ACHN (cell line): ENCODE results near the gene PCDHA11.
"Not testable (repeated sequence)": the region's sequence is repeated elsewhere in the genome, so short reads cannot be mapped to it uniquely, and the experiment has no call there.

Source experiments
- DNase-seq: peaks from one replicate; pipeline ENCODE4 v3.0.0-alpha.2; 2015
- in situ Hi-C: cut with HindIII; loops from 2 replicates; pipeline ENCODE4 v1.10.0; 2017; ENCODE audit warnings: low sequenced_read_pairs, low pct_ligation_motif_present, low pct_unique_long_range_greater_than_20kb

PCDHA11 gene

DNA sequence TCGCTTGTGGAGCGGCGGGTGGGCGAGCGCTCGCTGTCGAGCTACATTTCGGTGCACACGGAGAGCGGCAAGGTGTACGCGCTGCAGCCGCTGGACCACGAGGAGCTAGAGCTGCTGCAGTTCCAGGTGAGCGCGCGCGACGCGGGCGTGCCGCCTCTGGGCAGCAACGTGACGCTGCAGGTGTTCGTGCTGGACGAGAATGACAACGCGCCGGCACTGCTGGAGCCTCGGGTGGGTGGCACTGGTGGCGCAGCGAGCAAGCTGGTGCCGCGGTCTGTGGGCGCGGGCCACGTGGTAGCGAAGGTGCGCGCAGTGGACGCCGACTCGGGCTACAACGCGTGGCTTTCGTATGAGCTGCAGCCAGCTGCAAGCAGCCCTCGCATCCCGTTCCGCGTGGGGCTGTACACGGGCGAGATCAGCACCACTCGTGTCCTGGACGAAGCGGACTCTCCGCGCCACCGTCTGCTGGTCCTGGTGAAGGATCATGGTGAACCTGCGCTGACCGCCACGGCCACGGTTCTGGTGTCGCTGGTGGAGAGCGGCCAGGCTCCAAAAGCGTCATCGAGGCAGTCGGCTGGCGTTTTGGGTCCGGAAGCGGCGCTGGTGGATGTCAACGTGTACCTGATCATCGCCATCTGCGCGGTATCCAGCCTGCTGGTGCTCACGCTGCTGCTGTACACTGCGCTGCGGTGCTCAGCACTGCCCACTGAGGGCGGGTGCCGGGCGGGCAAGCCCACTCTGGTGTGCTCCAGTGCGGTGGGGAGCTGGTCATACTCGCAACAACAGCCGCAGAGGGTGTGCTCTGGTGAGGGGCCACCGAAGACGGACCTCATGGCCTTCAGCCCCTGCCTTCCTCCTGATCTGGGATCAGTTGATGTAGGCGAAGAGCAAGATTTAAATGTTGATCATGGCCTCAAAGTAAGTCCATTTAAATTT is 25.7 kb upstream of the PCDHA11 start:
- in situ Hi-C loops, result no loop called here
- DNase-seq, result no peak

DNA sequence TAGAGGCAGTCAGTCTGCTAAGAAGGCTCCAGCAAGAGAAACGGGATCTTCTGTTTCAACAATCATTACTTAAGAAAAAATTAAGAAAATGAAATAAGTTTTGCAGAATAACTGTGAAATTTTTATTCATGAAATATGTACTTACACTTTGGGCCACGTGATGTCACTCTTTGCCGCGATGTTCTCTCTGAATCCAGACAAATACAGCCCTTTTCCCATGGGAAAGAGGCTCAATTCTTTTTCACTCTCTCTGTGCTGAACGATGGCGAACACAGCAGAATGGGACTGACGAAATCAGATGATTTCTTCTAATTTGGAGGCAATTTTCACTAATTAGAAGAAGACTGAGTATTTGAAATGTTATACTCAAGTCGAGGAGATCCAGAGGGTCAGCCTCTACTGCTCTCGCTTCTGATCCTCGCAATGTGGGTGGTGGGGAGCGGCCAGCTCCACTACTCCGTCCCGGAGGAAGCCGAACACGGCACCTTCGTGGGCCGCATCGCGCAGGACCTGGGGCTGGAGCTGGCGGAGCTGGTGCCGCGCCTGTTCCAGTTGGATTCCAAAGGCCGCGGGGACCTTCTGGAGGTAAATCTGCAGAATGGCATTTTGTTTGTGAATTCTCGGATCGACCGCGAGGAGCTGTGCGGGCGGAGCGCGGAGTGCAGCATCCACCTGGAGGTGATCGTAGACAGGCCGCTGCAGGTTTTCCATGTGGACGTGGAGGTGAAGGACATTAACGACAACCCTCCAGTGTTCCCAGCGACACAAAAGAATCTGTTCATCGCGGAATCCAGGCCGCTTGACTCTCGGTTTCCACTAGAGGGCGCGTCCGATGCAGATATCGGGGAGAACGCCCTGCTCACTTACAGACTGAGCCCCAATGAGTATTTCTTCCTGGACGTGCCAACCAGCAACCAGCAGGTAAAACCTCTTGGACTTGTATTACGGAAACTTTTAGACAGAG is 20.3 kb upstream of the PCDHA11 start, which contains the start of gene PCDHA9:
Gene PCDHA9 (plus strand): TSS at position 244 of the 964 bp plus-strand sequence. CDS start 114 bp downstream, at position 358.
- DNase-seq, in situ Hi-C loops: not testable (repeated sequence)

DNA sequence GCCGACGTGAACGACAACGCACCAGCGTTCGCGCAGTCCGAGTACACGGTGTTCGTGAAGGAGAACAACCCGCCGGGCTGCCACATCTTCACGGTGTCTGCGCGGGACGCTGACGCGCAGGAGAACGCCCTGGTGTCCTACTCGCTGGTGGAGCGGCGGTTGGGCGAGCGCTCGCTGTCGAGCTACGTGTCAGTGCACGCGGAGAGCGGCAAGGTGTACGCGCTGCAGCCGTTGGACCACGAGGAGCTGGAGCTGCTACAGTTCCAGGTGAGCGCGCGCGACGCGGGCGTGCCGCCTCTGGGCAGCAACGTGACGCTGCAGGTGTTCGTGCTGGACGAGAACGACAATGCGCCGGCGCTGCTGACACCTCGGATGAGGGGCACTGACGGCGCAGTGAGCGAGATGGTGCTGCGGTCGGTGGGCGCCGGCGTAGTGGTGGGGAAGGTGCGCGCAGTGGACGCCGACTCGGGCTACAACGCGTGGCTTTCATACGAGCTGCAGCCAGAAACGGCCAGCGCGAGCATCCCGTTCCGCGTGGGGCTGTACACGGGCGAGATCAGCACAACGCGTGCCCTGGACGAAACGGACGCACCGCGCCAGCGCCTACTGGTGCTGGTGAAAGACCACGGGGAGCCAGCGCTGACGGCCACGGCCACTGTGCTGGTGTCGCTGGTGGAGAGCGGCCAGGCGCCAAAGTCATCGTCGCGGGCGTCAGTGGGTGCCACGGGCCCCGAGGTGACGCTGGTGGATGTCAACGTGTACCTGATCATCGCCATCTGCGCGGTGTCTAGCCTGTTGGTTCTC is 18.7 kb upstream of the PCDHA11 start:
- DNase-seq, in situ Hi-C loops: not testable (repeated sequence)

DNA sequence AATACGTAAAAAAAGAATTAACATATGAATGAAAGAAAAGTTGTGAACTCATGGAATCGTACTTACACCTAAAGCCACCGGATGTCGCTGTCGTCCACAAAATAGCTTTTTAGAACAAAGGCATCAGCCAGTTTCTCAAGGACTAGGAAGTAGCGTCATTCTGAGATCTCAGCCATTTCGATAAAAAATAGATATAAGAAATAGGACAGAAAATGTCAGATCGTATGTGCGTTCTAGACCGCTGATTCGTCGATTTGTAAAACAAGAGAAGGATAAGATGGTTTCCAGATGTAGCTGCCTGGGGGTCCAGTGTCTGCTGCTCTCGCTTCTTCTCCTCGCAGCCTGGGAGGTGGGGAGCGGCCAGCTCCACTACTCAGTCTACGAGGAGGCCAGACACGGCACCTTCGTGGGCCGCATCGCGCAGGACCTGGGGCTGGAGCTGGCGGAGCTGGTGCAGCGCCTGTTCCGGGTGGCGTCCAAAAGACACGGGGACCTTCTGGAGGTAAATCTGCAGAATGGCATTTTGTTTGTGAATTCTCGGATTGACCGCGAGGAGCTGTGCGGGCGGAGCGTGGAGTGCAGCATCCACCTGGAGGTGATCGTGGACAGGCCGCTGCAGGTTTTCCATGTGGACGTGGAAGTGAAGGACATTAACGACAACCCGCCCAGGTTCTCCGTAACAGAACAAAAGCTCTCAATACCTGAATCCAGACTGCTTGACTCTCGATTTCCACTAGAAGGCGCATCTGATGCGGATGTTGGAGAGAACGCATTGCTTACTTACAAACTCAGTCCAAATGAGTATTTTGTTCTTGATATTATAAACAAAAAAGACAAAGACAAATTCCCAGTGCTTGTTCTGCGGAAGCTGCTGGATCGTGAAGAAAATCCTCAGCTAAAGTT is 12.7 kb upstream of the PCDHA11 start, which contains the start of gene PCDHA10:
Gene PCDHA10 (plus strand): TSS at position 126 of the 903 bp plus-strand sequence. CDS start 152 bp downstream, at position 278.
- no peak for DNase-seq
- in situ Hi-C loops, result no loop called here

DNA sequence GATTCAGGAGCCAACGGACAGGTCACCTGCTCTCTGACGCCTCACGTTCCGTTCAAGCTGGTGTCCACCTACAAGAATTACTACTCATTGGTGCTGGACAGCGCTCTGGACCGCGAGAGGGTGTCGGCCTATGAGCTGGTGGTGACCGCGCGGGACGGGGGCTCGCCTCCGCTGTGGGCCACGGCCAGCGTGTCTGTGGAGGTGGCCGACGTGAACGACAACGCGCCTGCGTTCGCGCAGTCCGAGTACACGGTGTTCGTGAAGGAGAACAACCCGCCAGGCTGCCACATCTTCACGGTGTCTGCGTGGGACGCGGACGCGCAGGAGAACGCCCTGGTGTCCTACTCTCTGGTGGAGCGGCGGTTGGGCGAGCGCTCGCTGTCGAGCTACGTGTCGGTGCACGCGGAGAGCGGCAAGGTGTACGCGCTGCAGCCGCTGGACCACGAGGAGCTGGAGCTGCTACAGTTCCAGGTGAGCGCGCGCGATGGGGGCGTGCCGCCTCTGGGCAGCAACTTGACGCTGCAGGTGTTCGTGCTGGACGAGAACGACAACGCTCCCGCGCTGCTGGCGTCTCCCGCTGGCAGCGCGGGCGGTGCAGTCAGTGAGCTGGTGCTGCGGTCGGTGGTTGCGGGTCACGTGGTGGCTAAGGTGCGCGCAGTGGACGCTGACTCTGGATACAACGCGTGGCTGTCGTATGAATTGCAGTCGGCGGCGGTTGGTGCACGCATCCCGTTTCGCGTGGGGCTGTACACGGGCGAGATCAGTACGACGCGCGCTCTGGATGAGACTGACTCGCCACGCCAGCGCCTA is 11.4 kb upstream of the PCDHA11 start:
- in situ Hi-C loops, result no loop called here
- DNase-seq, result no peak

DNA sequence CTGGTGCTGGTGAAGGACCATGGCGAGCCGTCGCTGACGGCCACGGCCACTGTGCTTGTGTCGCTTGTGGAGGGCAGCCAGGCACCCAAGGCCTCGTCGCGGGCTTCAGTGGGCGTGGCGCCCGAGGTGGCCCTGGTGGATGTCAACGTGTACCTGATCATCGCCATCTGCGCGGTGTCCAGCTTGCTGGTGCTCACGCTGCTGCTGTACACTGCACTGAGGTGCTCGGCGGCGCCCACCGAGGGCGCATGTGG is 10.8 kb upstream of the PCDHA11 start:
- in situ Hi-C loops, result no loop called here
- DNase-seq, result no peak

DNA sequence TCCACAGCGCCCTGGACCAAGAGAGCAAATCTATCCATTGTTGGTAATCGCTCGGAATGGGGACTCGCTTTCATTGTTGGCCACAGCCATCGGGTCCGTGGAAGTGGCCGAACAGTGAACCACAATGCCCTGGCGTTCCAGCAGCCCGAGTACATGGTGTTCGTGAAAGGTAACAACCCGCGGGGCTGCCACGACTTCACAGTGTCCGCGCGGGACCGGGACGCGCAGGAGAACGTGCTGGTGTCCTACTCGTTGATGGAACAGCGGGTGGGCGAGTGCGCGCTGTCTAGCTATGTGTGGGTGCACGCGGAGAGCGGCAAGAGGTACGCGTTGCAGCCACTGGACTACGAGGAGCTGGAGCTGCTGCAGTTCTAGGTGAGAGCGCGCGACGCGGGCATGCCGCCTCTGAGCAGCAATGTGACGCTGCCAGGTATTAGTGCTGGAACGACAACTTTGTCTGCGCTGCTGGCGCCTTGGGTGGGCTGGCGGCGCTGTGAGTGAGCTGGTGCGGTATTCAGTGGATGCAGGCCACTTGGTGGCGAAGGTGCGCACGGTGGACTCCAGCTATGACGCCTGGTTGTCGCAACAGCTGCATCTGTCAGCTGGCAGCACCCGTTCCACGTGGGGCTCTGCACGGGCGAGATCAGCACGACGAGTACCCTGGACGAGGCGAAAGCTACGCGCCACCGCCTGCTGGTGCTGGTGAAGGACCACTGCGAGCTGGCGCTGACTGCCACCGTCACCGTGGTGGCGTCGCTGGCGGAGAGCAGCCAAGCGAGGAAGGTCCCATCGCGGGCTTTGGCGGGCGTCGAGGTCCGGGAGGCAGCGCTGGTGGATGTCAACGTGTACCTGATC is 6.1 kb upstream of the PCDHA11 start:
- in situ Hi-C loops, result no loop called here
- no peak for DNase-seq

DNA sequence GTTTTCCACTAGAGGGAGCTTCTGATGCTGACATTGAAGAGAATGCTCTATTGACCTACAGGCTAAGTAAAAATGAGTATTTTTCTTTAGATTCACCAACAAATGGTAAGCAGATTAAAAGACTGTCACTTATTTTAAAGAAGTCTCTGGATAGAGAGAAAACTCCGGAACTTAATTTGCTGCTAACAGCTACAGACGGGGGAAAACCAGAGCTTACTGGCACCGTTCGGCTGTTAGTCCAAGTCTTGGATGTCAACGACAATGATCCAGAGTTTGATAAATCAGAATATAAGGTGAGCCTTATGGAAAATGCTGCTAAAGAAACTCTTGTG is 764 bp downstream of the PCDHA11 start:
- in situ Hi-C loops, result no loop called here
- no peak for DNase-seq

DNA sequence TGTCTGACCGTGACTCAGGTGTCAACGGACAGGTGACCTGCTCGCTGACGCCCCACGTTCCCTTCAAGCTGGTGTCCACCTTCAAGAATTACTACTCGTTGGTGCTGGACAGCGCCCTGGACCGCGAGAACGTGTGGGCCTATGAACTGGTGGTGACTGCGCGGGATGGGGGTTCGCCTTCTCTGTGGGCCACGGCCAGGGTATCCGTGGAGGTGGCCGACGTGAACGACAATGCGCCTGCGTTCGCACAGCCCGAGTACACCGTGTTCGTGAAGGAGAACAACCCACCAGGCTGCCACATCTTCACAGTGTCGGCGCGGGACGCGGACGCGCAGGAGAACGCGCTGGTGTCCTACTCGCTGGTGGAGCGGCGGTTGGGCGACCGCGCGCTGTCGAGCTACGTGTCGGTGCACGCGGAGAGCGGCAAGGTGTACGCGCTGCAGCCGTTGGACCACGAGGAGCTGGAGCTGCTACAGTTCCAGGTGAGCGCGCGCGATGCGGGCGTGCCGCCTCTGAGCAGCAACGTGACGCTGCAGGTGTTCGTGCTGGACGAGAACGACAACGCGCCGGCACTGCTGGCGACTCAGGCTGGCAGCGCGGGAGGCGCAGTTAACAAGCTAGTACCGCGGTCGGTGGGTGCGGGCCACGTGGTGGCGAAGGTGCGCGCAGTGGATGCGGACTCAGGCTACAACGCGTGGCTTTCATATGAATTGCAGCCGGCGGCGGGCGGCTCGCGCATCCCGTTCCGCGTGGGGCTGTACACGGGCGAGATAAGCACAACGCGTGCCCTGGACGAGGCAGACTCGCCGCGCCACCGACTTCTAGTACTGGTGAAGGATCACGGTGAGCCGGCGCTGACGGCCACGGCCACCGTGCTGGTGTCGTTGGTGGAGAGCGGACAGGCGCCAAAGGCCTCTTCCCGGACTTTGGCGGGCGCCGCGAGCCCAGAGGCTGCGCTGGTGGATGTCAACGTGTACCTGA is 1.8 kb downstream of the PCDHA11 start:
- in situ Hi-C loops, result no loop called here
- no peak for DNase-seq

DNA sequence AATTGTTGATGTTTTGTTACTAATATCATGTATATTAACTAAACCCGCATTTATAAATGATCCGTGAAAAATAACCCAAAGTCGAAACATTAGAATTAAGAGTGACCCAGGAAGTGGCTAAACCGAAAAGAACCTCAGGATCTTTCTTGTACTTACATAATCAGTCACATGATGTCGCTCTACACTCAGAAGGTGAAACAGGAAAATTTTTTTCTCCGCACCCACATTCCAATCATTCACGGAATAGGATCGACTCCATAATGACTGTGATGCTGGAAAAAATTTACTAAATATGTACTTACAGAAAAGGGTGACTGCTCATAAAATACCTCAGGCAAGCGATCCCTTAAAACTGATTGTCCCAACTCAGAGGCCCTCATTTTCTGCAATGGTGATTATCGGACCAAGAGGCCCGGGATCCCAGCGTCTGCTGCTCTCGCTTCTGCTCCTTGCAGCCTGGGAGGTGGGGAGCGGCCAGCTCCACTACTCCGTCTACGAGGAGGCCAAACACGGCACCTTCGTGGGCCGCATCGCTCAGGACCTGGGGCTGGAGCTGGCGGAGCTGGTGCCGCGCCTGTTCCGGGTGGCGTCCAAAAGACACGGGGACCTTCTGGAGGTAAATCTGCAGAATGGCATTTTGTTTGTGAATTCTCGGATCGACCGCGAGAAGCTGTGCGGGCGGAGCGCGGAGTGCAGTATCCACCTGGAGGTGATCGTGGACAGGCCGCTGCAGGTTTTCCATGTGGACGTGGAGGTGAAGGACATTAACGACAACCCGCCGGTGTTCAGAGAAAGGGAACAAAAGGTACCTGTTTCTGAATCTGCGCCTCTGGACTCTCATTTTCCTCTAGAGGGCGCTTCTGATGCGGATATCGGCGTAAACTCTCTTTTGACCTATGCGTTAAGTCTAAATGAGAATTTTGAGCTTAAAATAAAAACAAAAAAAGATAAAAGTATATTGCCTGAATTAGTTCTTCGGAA is 6.6 kb downstream of the PCDHA11 start, which contains the start of gene PCDHA12:
Gene PCDHA12 (plus strand): TSS at position 224 of the 981 bp plus-strand sequence. CDS start 165 bp downstream, at position 389.
- in situ Hi-C loops, result no loop called here
- no peak for DNase-seq

DNA sequence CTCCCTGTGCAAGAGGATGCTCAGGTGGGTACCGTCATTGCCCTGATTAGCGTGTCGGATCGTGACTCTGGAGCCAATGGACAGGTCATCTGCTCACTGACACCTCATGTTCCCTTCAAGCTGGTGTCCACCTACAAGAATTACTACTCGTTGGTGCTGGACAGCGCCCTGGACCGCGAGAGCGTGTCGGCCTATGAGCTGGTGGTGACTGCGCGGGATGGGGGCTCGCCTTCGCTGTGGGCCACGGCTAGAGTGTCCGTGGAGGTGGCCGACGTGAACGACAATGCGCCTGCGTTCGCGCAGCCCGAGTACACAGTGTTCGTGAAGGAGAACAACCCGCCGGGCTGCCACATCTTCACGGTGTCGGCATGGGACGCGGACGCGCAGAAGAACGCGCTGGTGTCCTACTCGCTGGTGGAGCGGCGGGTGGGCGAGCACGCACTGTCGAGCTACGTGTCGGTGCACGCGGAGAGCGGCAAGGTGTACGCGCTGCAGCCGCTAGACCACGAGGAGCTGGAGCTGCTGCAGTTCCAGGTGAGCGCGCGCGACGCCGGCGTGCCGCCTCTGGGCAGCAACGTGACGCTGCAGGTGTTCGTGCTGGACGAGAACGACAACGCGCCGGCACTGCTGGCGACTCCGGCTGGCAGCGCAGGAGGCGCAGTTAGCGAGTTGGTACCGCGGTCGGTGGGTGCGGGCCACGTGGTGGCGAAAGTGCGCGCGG is 7.9 kb downstream of the PCDHA11 start:
- in situ Hi-C loops, DNase-seq: not testable (repeated sequence)

DNA sequence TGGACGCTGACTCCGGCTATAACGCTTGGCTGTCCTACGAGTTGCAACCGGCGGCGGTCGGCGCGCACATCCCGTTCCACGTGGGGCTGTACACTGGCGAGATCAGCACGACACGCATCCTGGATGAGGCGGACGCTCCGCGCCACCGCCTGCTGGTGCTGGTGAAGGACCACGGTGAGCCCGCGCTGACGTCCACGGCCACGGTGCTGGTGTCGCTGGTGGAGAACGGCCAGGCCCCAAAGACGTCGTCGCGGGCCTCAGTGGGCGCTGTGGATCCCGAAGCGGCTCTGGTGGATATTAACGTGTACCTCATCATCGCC is 8.5 kb downstream of the PCDHA11 start:
- DNase-seq, result no peak
- in situ Hi-C loops, result no loop called here

DNA sequence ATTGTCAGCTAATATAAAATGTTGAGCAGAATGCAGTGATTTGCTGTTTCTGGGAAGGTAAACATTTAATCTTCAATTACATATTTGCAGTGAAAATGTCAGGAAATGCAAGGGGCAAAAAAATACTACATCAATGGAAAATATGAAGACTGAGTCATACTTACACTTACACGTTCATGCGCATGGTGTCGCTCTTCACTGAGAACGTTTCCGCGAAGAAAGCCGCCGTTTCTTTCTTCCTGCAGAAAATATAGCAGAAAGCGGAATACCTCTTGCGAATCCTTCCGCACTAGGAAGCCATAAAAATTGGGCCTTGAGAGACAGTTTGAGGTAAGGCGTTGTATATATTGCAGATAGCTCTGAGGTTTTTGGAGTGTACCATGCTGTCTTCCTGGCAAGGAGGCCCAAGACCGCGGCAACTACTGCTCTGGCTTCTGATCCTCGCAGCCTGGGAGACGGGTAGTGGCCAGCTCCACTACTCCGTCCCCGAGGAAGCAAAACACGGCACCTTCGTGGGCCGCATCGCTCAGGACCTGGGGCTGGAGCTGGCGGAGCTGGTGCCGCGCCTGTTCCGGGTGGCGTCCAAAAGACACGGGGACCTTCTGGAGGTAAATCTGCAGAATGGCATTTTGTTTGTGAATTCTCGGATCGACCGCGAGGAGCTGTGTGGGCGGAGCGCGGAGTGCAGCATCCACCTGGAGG is 13.3 kb downstream of the PCDHA11 start, which contains the start of gene PCDHA13:
Gene PCDHA13 (plus strand): TSS at position 236 of the 702 bp plus-strand sequence. CDS start 145 bp downstream, at position 381.
- in situ Hi-C loops, result no loop called here
- no peak for DNase-seq
